ENCODE results near the gene ACTR2.
"Not testable (repeated sequence)": the region's sequence is repeated elsewhere in the genome, so short reads cannot be mapped to it uniquely, and the experiment has no call there.

The ACTR2 gene

GRCh38 chr2:65227456-65228262, at the start of gene ACTR2:
TSS of gene ACTR2 (plus strand) at chr2:65227831. CDS start at chr2:65227910, 79 bp downstream.
- DNase-seq = peak; percentile 96

- DNase-seq = no peak
These were observed 45.1 kb upstream of the ACTR2 start for GRCh38 chr2:65182570-65182969.

GRCh38 chr2:65183406-65183805, 44.2 kb upstream of the ACTR2 start:
- not testable (repeated sequence) for DNase-seq

GRCh38 chr2:65185012-65185411, 42.6 kb upstream of the ACTR2 start:
- DNase-seq = no peak

GRCh38 chr2:65186093-65186868, 41.4 kb upstream of the ACTR2 start:
- DNase-seq = no peak

GRCh38 chr2:65186872-65187851, 40.5 kb upstream of the ACTR2 start:
- peak; percentile 49 for DNase-seq

- DNase-seq = no peak
These were observed 34.2 kb upstream of the ACTR2 start for GRCh38 chr2:65193446-65193845.

GRCh38 chr2:65198737-65199136, 28.9 kb upstream of the ACTR2 start:
- DNase-seq = no peak

GRCh38 chr2:65199166-65199565, 28.5 kb upstream of the ACTR2 start:
- no peak for DNase-seq

- no peak for DNase-seq
These were observed 27.7 kb upstream of the ACTR2 start for GRCh38 chr2:65199891-65200290.

GRCh38 chr2:65204461-65205210, 23.0 kb upstream of the ACTR2 start:
- DNase-seq = no peak

- DNase-seq = no peak
These were observed 15.5 kb upstream of the ACTR2 start for GRCh38 chr2:65212115-65212514.

GRCh38 chr2:65212619-65213018, 15.0 kb upstream of the ACTR2 start:
- no peak for DNase-seq

- DNase-seq = no peak
These were observed 14.6 kb upstream of the ACTR2 start for GRCh38 chr2:65213035-65213434.

GRCh38 chr2:65214361-65214760, 13.3 kb upstream of the ACTR2 start:
- no peak for DNase-seq

GRCh38 chr2:65214843-65215242, 12.8 kb upstream of the ACTR2 start:
- no peak for DNase-seq

- no peak for DNase-seq
These were observed 11.7 kb upstream of the ACTR2 start for GRCh38 chr2:65215946-65216345.

- no peak for DNase-seq
These were observed 7.0 kb upstream of the ACTR2 start for GRCh38 chr2:65220432-65221131.

GRCh38 chr2:65221275-65221674, 6.4 kb upstream of the ACTR2 start:
- not testable (repeated sequence) for DNase-seq

GRCh38 chr2:65227020-65227455, 593 bp upstream of the ACTR2 start:
- DNase-seq = no peak

- no peak for DNase-seq
These were observed 676 bp downstream of the ACTR2 start for GRCh38 chr2:65228263-65228750.
